ENCODE measurements around the gene ACTL7A. TPM values are rescaled to one million over a fixed set of nuclear protein-coding genes. Genes with fewer than 3 reads are reported as not detected.

ACTL7A gene
- total and polyA plus RNA-seq, 2 of the 4 experiments (the other 2 are of a cell fraction), result not detected

GRCh38 chr9:108832179-108832500, 29.9 kb upstream of the ACTL7A start:
- no peak overlapping the region for H3K9ac ChIP-seq (ENCODE audit: low read depth, low read length)
- H3K4me1 ChIP-seq (ENCODE audit: control insufficient read depth, insufficient read depth, low read length), result no peaks in the 10 kb centered on the region
- no peak overlapping the region for H3K4ac ChIP-seq (ENCODE audit: low read depth, low read length)
- intact Hi-C loops (cut with micrococcal nuclease), result no loop called here
- H3K4me3 ChIP-seq (ENCODE audit: insufficient read depth, low read depth, low read length), result no peak overlapping the region
- no peak overlapping the region for H4K8ac ChIP-seq (ENCODE audit: low read depth in 2 of 2, low read length in 2 of 2)
- H3K9me3 ChIP-seq (ENCODE audit: control insufficient read depth, insufficient read depth, low read length), result no peaks in the 10 kb centered on the region
- H3K14ac ChIP-seq (replicated peaks; ENCODE audit: low read depth, low read length), result no peak overlapping the region
- H3K23ac ChIP-seq (ENCODE audit: low read depth, low read length), result no peak overlapping the region
- H2BK120ac ChIP-seq (ENCODE audit: low read depth, low read length), result no peak overlapping the region
- no peak overlapping the region for H2BK20ac ChIP-seq (ENCODE audit: low read depth, low read length)
- H3K9me1 ChIP-seq (ENCODE audit: insufficient read depth, low read length), result no peaks in the 10 kb centered on the region
- H3K27me3 ChIP-seq (ENCODE audit: control insufficient read depth, insufficient read depth, low read length), result peaks cover 2% of the 10 kb centered on the region
- ChIA-PET CTCF (no interaction called here), POLR2A (ENCODE audit: unreplicated experiment) (no interaction called here)
- in situ Hi-C loops (cut with MboI; ENCODE audit: low sequenced_read_pairs), result no loop called here
- H4K5ac ChIP-seq (ENCODE audit: low read depth, low read length), result no peak overlapping the region
- no peak overlapping the region for H4K91ac ChIP-seq (ENCODE audit: insufficient read depth, low read depth, low read length)
- DNase-seq (no peak), ATAC-seq (ENCODE audit: low read depth) (no peak)
- H2AK9ac ChIP-seq (replicated peaks; ENCODE audit: low read depth, low read length, poor library complexity), result no peak overlapping the region
- H2AFZ ChIP-seq (replicated peaks; ENCODE audit: low read length, poor library complexity), result no peak overlapping the region
- no peak overlapping the region for H3K18ac ChIP-seq (ENCODE audit: low read depth, low read length)
- H2BK5ac ChIP-seq (ENCODE audit: low read depth, low read length, poor library complexity, severe bottlenecking), result no peak overlapping the region
- H3K79me1 ChIP-seq (ENCODE audit: low read depth in 1 of 2, low read length in 2 of 2), result no peaks in the 10 kb centered on the region
- dilution Hi-C loops (cut with HindIII; ENCODE audit: low sequenced_read_pairs, unreplicated experiment), result no loop called here
- TF ChIP-seq RCOR1 (IDR thresholded peaks at IDR 0.05; ENCODE audit: insufficient replicate concordance, low read length) (no peak), SMC3 (IDR thresholded peaks at IDR 0.05; ENCODE audit: low read depth, low read length) (no peak), MXI1 (IDR thresholded peaks at IDR 0.05; ENCODE audit: borderline replicate concordance, low read depth, low read length) (no peak), RAD21 (IDR thresholded peaks at IDR 0.05; ENCODE audit: low read length) (no peak)
- H3K27ac ChIP-seq (ENCODE audit: insufficient read depth, low read length), result no peak overlapping the region
- WGBS, 2 experiments (ENCODE audit: extremely low coverage in 2 of 2, insufficient read length in 1 of 2), result no CpG with 5 or more reads among the region's 3 CpGs
- H2AK5ac ChIP-seq (ENCODE audit: low read depth, low read length), result no peak overlapping the region
- no peak overlapping the region for H3K4me2 ChIP-seq (ENCODE audit: low read depth, low read length)
- H2BK15ac ChIP-seq (ENCODE audit: low read depth, low read length), result no peak overlapping the region
- no peaks in the 10 kb centered on the region for H4K20me1 ChIP-seq (ENCODE audit: insufficient read depth, low read length)
- no peaks in the 10 kb centered on the region for H3K36me3 ChIP-seq (ENCODE audit: control insufficient read depth, insufficient read depth, low read length)
- no peak overlapping the region for H3K56ac ChIP-seq (ENCODE audit: extremely low read depth, insufficient read depth, low read length)
- no TSS peak for BruUV-seq (replicated peaks)

All from IMR-90 (cell line).